HG03520 (cell line): ENCODE results near the gene OPRD1.
"Not testable (repeated sequence)": the region's sequence is repeated elsewhere in the genome, so short reads cannot be mapped to it uniquely, and the experiment has no call there.

Experiments
- ATAC-seq: cut with Tn5 transposase; IDR thresholded peaks from one replicate; pipeline ENCODE4 v1.9.1; 2021; ENCODE audit warnings: mild to moderate bottlenecking, moderate library complexity; ENCODE audit not compliant: unreplicated experiment

Gene OPRD1

GRCh38 chr1:28811766-28812668, at the start of gene OPRD1:
OPRD1 (plus strand) TSS chr1:28812170; CDS start chr1:28812384, 214 bp downstream.
- no peak for ATAC-seq

GRCh38 chr1:28766532-28767183, 45.3 kb upstream of the OPRD1 start:
- no peak for ATAC-seq

- no peak for ATAC-seq
These were observed 41.3 kb upstream of the OPRD1 start for GRCh38 chr1:28770601-28771165.

GRCh38 chr1:28771921-28772320, 40.0 kb upstream of the OPRD1 start:
- ATAC-seq: not testable (repeated sequence)

- no peak for ATAC-seq
These were observed 38.9 kb upstream of the OPRD1 start for GRCh38 chr1:28773105-28773504.

- ATAC-seq: no peak
These were observed 36.6 kb upstream of the OPRD1 start for GRCh38 chr1:28775121-28775942.

- ATAC-seq: no peak
These were observed 35.6 kb upstream of the OPRD1 start for GRCh38 chr1:28776341-28776740.

GRCh38 chr1:28778021-28778420, 33.9 kb upstream of the OPRD1 start:
- ATAC-seq: no peak

- no peak for ATAC-seq
These were observed 32.1 kb upstream of the OPRD1 start for GRCh38 chr1:28779751-28780408.

- ATAC-seq: no peak
These were observed 30.7 kb upstream of the OPRD1 start for GRCh38 chr1:28781305-28781704.

GRCh38 chr1:28782011-28782410, 30.0 kb upstream of the OPRD1 start:
- ATAC-seq: no peak

- ATAC-seq: no peak
These were observed 28.6 kb upstream of the OPRD1 start for GRCh38 chr1:28783363-28783762.

- ATAC-seq: no peak
These were observed 22.6 kb upstream of the OPRD1 start for GRCh38 chr1:28789412-28789811.

GRCh38 chr1:28789816-28790215, 22.2 kb upstream of the OPRD1 start:
- no peak for ATAC-seq

- no peak for ATAC-seq
These were observed 21.5 kb upstream of the OPRD1 start for GRCh38 chr1:28790377-28791035.

- ATAC-seq: not testable (repeated sequence)
These were observed 20.0 kb upstream of the OPRD1 start for GRCh38 chr1:28791929-28792328.

GRCh38 chr1:28792644-28793121, 19.3 kb upstream of the OPRD1 start:
- no peak for ATAC-seq

- ATAC-seq: not testable (repeated sequence)
These were observed 17.4 kb upstream of the OPRD1 start for GRCh38 chr1:28794582-28794981.

- ATAC-seq: no peak
These were observed 15.4 kb upstream of the OPRD1 start for GRCh38 chr1:28796352-28797211.
